Retinal pigment epithelial cell (primary cell): Measurements from ENCODE around the gene CD164L2.
A peak's percentile ranks its signal among the peaks of the same experiment; 100 is the strongest.

Experiments used
- DNase-seq: peaks from one replicate; pipeline ENCODE4 v3.0.0-alpha.2; 2010; ENCODE audit warnings: low read depth
- H3K4me3 ChIP-seq: 2 replicates; pipeline ENCODE4 v1.5.1; 2011; ENCODE audit warnings: mild to moderate bottlenecking, low read length, control low read depth, moderate library complexity
- TF ChIP-seq, protein P1 (sequence below): conservative IDR thresholded peaks from 2 replicates; pipeline ENCODE4 v1.5.1; 2011; ENCODE audit warnings: low read depth, low read length, control low read depth, inconsistent platforms

Gene CD164L2

GRCh38 chr1:27343639-27344025 is 39.5 kb downstream of the CD164L2 start:
- TF ChIP-seq, protein P1, sequence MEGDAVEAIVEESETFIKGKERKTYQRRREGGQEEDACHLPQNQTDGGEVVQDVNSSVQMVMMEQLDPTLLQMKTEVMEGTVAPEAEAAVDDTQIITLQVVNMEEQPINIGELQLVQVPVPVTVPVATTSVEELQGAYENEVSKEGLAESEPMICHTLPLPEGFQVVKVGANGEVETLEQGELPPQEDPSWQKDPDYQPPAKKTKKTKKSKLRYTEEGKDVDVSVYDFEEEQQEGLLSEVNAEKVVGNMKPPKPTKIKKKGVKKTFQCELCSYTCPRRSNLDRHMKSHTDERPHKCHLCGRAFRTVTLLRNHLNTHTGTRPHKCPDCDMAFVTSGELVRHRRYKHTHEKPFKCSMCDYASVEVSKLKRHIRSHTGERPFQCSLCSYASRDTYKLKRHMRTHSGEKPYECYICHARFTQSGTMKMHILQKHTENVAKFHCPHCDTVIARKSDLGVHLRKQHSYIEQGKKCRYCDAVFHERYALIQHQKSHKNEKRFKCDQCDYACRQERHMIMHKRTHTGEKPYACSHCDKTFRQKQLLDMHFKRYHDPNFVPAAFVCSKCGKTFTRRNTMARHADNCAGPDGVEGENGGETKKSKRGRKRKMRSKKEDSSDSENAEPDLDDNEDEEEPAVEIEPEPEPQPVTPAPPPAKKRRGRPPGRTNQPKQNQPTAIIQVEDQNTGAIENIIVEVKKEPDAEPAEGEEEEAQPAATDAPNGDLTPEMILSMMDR, result no peak
- H3K4me3 ChIP-seq, result no peak overlapping the region
- DNase-seq, result no peak

DNA sequence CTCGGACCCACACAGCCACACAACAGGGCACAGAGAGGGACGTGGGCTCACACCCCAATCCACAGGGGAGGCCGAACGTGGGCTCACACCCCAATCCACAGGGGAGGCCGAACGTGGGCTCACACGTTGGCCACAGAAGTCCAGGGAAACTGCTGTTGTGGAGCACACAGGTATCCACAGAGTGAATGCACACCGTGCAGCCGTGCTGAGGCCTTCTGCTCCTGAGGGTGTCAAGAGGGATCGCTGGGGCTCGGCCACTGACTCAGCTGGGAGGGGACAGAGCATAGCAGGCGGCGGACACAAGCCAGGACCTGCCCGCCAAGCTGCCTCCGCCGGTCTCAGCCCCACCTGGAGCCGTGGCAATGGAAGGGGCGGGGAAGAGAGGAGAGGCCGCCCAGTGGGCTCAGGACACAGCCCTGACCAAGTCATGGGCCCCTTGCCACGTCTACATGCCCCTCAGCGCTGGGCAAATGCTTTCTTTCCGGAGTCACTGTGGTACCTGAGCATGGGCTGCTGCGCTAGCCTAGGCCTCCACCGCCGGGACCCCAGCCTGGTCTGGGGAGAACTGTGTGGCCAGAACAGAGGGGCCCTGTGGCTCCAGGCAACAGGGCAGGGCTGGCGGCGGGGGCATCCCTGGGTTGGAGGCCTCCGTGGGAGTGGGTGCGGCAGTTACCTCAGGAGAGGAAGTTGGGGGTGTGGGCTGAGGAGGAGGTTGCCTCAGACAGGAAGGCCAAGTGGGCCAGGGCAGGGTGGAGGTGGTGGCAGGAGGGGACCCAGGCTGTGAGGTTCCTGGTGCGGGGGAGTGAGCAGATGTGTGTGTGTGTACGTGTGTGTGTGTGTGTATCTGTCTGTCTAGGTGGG is 40.1 kb downstream of the CD164L2 start:
- TF ChIP-seq, protein P1, result no peak
- H3K4me3 ChIP-seq, result no peak overlapping the region
- no peak for DNase-seq

- TF ChIP-seq, protein P1, result no peak
- DNase-seq, result no peak
- no peak overlapping the region for H3K4me3 ChIP-seq
Measured at GRCh38 chr1:27342391-27342777, 40.7 kb downstream of the CD164L2 start.

- H3K4me3 ChIP-seq, result peak within 1 kb of the TSS; percentile 10
- DNase-seq, result no peak
- TF ChIP-seq, protein P1, result no peak
Measured at GRCh38 chr1:27341525-27342252, 41.4 kb downstream of the CD164L2 start, which contains the start of gene SYTL1. Gene SYTL1 (plus strand): TSS chr1:27342022. CDS start chr1:27345335, 3,313 bp downstream.

DNA sequence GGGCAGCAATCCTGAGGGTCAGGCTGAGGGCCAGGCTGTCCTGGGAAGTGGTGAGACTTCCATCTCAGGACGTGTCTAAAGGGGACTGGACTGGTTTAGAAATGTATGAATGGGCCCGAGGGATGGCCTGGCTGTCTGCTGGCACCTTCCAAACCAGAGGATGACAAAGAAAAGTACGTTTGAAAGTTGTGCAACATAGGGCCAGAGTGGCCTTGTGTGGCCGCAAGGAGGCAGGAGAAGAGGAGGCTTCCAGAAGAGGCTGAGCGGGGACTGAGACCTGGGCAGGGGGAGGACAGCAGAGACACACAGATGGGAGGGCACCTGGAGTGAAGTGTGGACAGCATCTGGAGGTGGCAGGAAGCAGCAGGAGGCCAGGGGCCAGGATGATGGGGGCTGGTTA is 43.9 kb downstream of the CD164L2 start:
- no peak overlapping the region for H3K4me3 ChIP-seq
- DNase-seq, result no peak
- TF ChIP-seq, protein P1, result no peak

DNA sequence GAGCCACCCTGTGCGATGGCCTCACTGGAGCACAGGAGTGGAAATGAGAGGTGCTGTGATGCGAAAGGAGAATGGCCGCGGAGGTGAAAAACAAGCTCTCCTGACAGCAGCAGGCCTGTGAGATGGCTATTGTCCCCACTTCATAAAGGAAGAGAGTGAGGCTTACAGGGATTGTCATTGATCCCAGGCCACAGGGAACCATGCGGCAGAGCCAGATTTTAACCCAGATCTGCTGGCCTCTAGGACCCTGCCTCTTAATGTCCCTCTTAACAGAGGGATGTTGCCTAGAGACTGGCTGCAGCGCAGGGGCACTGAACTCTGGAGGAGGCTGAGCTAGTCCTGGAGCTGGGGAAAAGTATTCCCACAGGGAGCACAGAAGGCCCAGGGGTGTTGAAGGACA is 44.4 kb downstream of the CD164L2 start:
- TF ChIP-seq, protein P1, result no peak
- DNase-seq, result no peak

DNA sequence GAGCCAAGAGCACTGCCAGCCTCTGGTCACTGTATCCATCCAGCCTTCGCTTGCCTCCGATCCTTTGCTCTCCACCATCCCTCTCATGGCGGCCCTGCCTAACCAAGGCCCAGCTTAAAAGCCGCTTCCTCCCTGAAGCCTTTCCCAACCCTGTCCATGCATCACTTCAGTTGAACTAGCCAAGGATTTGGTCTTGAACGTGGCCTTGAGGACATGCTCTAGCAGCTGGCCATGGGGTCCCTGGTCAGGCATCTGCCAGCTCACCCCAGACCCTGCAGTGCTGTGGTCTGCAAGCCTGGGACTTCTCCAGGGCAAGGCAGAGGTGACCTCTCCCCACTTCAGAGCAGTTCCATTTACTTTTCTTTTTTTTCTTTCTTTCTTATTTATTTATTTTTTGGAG is 46.4 kb downstream of the CD164L2 start:
- DNase-seq, result no peak
- TF ChIP-seq, protein P1, result no peak
- no peak overlapping the region for H3K4me3 ChIP-seq

More for the DNA sequence above, 44.4 kb downstream of the CD164L2 start:
- H3K4me3 ChIP-seq, result no peak overlapping the region
